ENCODE measurements around the gene PIK3C2G.
"Not testable (repeated sequence)": the region's sequence is repeated elsewhere in the genome, so short reads cannot be mapped to it uniquely, and the experiment has no call there.

PIK3C2G gene

GRCh38 chr12:18658179-18658578 is 396.9 kb downstream of the PIK3C2G start:
- DNase-seq, result no peak

GRCh38 chr12:18658829-18659228 is 397.5 kb downstream of the PIK3C2G start:
- no peak for DNase-seq

GRCh38 chr12:18676141-18676540 is 414.8 kb downstream of the PIK3C2G start:
- DNase-seq, result no peak

- DNase-seq, result no peak
Measured at GRCh38 chr12:18676996-18677588, 415.8 kb downstream of the PIK3C2G start.

GRCh38 chr12:18681818-18682217 is 420.5 kb downstream of the PIK3C2G start:
- DNase-seq, result no peak

- no peak for DNase-seq
Measured at GRCh38 chr12:18683327-18684013, 422.2 kb downstream of the PIK3C2G start.

- no peak for DNase-seq
Measured at GRCh38 chr12:18684430-18684829, 423.1 kb downstream of the PIK3C2G start.

GRCh38 chr12:18689771-18690170 is 428.5 kb downstream of the PIK3C2G start:
- no peak for DNase-seq

- no peak for DNase-seq
Measured at GRCh38 chr12:18690653-18691052, 429.3 kb downstream of the PIK3C2G start.

GRCh38 chr12:18693986-18694385 is 432.7 kb downstream of the PIK3C2G start:
- not testable (repeated sequence) for DNase-seq

GRCh38 chr12:18696971-18697602 is 435.8 kb downstream of the PIK3C2G start:
- no peak for DNase-seq
